Neuronal stem cell (in vitro differentiated cells): Measurements from ENCODE around the gene TM7SF2.

ENCODE experiments used
- DNase-seq: peaks from one replicate; pipeline ENCODE4 v3.0.0-alpha.2; 2013; ENCODE audit warnings: low spot score
- H2AFZ ChIP-seq: one replicate; pipeline ENCODE4 v1.6.1; 2013; ENCODE audit warnings: mild to moderate bottlenecking, low read length, inconsistent platforms
- H2AK5ac ChIP-seq: 2 replicates; pipeline ENCODE4 v1.6.1; 2013; ENCODE audit warnings: low read depth, mild to moderate bottlenecking, inconsistent platforms, low read length, moderate library complexity, mixed read lengths
- H2BK120ac ChIP-seq: 2 replicates; pipeline ENCODE4 v1.6.1; 2013; ENCODE audit warnings: low read depth, mild to moderate bottlenecking, inconsistent platforms, low read length, moderate library complexity, mixed read lengths
- H2BK12ac ChIP-seq: one replicate; pipeline ENCODE4 v1.6.1; 2013; ENCODE audit warnings: low read length, inconsistent platforms
- H2BK15ac ChIP-seq: 2 replicates; pipeline ENCODE4 v1.6.1; 2013; ENCODE audit warnings: mild to moderate bottlenecking, low read length, inconsistent platforms, mixed read lengths
- H2BK5ac ChIP-seq: one replicate; pipeline ENCODE4 v1.6.1; 2013; ENCODE audit warnings: inconsistent platforms, mild to moderate bottlenecking, low read length, moderate library complexity
- H3K14ac ChIP-seq: one replicate; pipeline ENCODE4 v1.6.1; 2013; ENCODE audit warnings: low read length, inconsistent platforms
- H3K18ac ChIP-seq: 2 replicates; pipeline ENCODE4 v1.6.1; 2013; ENCODE audit warnings: low read length, inconsistent platforms
- H3K23ac ChIP-seq: 2 replicates; pipeline ENCODE4 v1.6.1; 2013; ENCODE audit warnings: low read depth, mild to moderate bottlenecking, mixed read lengths, low read length, inconsistent platforms; ENCODE audit not compliant: poor library complexity
- H3K27ac ChIP-seq: replicated peaks from 3 replicates; pipeline ENCODE4 v1.5.1; 2013; ENCODE audit warnings: low read length, inconsistent platforms
- H3K27me3 ChIP-seq, 3 experiments: 2 replicates each; pipeline ENCODE4 v1.6.1; 2013; ENCODE audit warnings: low read length in 3 of 3, mild to moderate bottlenecking in 2 of 3, inconsistent platforms in 1 of 3, low read depth in 1 of 3, mixed read lengths in 1 of 3, moderate library complexity in 1 of 3; ENCODE audit not compliant: control insufficient read depth in 3 of 3, insufficient read depth in 3 of 3
- H3K36me3 ChIP-seq, 2 donors: replicated peaks in 1 of 2; 2 replicates each; pipeline ENCODE4 v1.6.1; 2013; ENCODE audit warnings: low read length in 2 of 2; ENCODE audit not compliant: control insufficient read depth in 2 of 2, insufficient read depth in 2 of 2
- H3K4ac ChIP-seq: 2 replicates; pipeline ENCODE4 v1.6.1; 2013; ENCODE audit warnings: inconsistent platforms, mild to moderate bottlenecking, low read length, moderate library complexity
- H3K4me1 ChIP-seq, 2 donors: 1 replicate in 1 of 2; 2 replicates in 1 of 2; pipeline ENCODE4 v1.6.1; 2013; ENCODE audit warnings: low read length in 2 of 2, low read depth in 1 of 2; ENCODE audit not compliant: control insufficient read depth in 2 of 2, insufficient read depth in 1 of 2
- H3K4me2 ChIP-seq: one replicate; pipeline ENCODE4 v1.6.1; 2013; ENCODE audit warnings: mild to moderate bottlenecking, low read length, inconsistent platforms; ENCODE audit not compliant: insufficient read depth, poor library complexity, severe bottlenecking
- H3K4me3 ChIP-seq, 2 donors: 2 replicates each; pipeline ENCODE4 v1.5.1; 2013; ENCODE audit warnings: low read length in 2 of 2, mild to moderate bottlenecking in 2 of 2, inconsistent platforms in 1 of 2, moderate library complexity in 1 of 2
- H3K79me1 ChIP-seq: one replicate; pipeline ENCODE4 v1.6.1; 2013; ENCODE audit warnings: low read depth, mild to moderate bottlenecking, inconsistent platforms, low read length, moderate library complexity
- H3K9ac ChIP-seq: one replicate; pipeline ENCODE4 v1.6.1; 2013; ENCODE audit warnings: mild to moderate bottlenecking, low read depth, low read length, inconsistent platforms; ENCODE audit not compliant: poor library complexity
- H3K9me3 ChIP-seq, 2 donors: replicated peaks in 1 of 2; 2 replicates each; pipeline versions ENCODE3 to v1.6.1; 2013; ENCODE audit warnings: low read length in 2 of 2, mild to moderate bottlenecking in 2 of 2, inconsistent platforms in 1 of 2, low read depth in 1 of 2, mixed read lengths in 1 of 2, moderate library complexity in 1 of 2; ENCODE audit not compliant: control insufficient read depth in 2 of 2, insufficient read depth in 1 of 2
- H4K8ac ChIP-seq: one replicate; pipeline ENCODE4 v1.6.1; 2013; ENCODE audit warnings: low read depth, mild to moderate bottlenecking, inconsistent platforms, low read length, moderate library complexity
- H4K91ac ChIP-seq: one replicate; pipeline ENCODE4 v1.6.1; 2013; ENCODE audit warnings: low read length, low read depth, mild to moderate bottlenecking, inconsistent platforms; ENCODE audit not compliant: poor library complexity
- WGBS, 2 donors: extraction: QIAGEN DNeasy Blood & Tissue Kit; methylation state at CpG; one replicate each; pipeline ENCODE4 v1.1.7; 2013; ENCODE audit warnings: missing lambda C conversion rate in 2 of 2, mixed read lengths in 1 of 2; ENCODE audit not compliant: insufficient read length in 2 of 2, insufficient replicate concordance in 1 of 2; ENCODE audit errors: extremely low coverage in 2 of 2; 5-methylcytosine and 5-hydroxymethylcytosine counted together

TM7SF2 gene

DNA sequence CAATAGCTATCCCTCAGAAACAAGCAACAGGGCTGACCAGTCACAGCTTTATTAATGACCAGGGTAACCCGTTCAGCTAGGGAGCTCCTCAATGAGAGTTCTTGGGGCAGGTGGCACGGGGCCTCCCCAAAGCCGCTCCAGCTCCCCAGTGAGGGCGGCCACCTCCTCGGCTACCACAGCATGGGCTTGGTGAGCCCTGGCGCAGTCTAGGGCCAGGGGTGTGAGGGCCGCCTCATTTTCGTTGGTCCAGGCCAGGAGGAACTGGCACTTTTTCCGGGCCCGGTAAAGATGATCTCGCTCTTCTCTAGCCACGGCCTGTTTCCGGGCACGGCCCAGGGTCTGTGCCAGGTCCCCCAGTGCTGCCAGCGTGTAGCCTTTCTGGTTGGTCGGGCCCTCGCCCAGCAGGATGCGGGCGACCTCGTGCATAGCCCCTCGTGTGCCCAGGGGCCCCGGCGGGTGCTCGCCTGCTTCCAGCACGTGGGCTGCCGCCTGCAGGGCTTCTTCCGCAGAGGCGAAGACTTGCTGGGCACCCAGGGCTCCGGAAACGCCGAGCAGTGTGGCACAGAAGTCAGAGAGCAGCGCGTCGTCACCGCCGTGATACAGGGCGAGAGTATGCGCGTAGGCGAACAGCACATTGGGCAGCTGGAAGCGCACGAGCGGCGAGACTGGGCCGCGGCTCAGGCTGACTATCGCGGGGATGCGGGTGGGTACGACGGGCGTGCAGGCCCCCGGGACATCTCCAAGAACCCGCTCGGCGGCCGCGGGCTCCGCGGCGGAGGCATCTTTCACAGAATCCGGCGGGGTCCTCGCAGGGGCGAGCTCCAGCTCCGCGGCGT is 4.9 kb downstream of the TM7SF2 start:
- Histone ChIP-seq H4K8ac (no peak overlapping the region), H2BK5ac (peak overlapping the region; percentile 29), H2AFZ (peak overlapping the region; percentile 80), H3K27ac (no peak overlapping the region), H3K4me3 (peak overlapping the region; percentile 97 to 98), H3K9ac (peak overlapping the region; percentile 96), H3K9me3 (no peaks in the 10 kb centered on the region), H2BK12ac (no peak overlapping the region), H2BK120ac (no peak overlapping the region), H3K18ac (peak overlapping the region; percentile 96), H3K4ac (no peak overlapping the region), H3K14ac (peak overlapping the region; percentile 77), H3K79me1 (peaks cover 18% of the 10 kb centered on the region), H3K4me1 (peaks cover 8 to 17% of the 10 kb centered on the region in 2 donors), H3K27me3 (no peaks in the 10 kb centered on the region), H2BK15ac (no peak overlapping the region), H2AK5ac (peak overlapping the region; percentile 81), H4K91ac (peak overlapping the region; percentile 77), H3K23ac (peak overlapping the region; percentile 97), H3K36me3 (peaks cover 19 to 70% of the 10 kb centered on the region in 2 donors), H3K4me2 (peak overlapping the region; percentile 95)
- no CpG with 5 or more reads among the region's 68 CpGs for WGBS, 2 donors
- DNase-seq: no peak

DNA sequence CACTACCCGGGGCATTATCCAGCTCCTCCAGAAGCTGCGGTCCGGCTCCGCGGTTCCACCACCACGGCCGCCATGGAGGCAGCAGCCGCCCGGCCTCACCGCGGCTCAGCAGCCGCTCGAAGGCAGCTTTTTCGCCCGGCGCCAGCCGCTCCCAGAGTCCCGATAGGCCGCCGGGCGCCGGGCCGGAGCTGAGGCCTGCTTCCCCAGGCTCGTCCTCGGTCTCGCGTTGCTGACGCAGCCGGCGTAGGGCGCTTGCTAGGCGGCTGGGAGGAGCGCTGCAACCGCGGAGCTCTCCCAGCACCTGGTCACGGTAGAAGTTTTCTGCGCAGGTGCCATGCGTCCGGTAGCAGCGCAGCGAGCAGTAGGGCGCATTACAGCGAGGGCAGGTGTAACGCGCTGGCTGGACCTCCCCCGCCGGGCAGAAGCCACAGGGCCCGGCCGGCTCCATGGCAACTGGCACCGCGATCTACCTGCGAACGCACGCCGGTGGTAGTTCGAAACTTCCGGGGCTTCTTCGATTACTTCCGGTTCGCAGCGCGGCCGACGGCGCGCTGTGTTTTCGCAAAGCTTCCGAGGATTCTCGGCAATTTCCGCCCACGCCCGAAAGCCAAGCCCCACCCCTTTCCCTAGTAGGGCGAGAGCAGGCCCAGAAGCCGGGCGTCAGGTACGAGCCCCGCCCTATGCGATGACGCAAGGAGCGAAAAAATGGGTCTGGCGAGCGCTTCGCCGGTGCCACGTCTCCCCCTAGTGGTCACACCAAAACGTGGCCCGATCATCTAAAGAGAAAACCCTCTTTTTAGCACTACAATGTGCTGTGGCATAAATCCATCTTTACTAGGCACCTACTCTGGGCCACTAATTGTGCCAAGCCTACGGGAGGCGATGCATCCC is 5.8 kb downstream of the TM7SF2 start, which contains the start of gene ZNHIT2:
TSS of gene ZNHIT2 (minus strand) at position 496 of the 891 bp plus-strand sequence. CDS start at position 448, 48 bp downstream.
- Histone ChIP-seq H3K36me3 (peaks cover 19 to 70% of the 10 kb centered on the region in 2 donors), H3K4me2 (peak within 1 kb of the TSS; percentile 95), H3K79me1 (peaks cover 18% of the 10 kb centered on the region), H4K91ac (peak within 1 kb of the TSS; percentile 77), H2AK5ac (peak within 1 kb of the TSS; percentile 81), H3K4me3 (peak within 1 kb of the TSS; percentile 97 to 98), H3K9me3 (no peaks in the 10 kb centered on the region), H2BK12ac (no peak within 1 kb of the TSS), H3K4me1 (peaks cover 8 to 17% of the 10 kb centered on the region in 2 donors), H3K27ac (peak within 1 kb of the TSS; percentile 79), H2BK15ac (peak within 1 kb of the TSS; percentile 65), H3K9ac (peak within 1 kb of the TSS; percentile 96), H2AFZ (peak within 1 kb of the TSS; percentile 80), H3K14ac (peak within 1 kb of the TSS; percentile 77), H2BK120ac (no peak within 1 kb of the TSS), H3K4ac (no peak within 1 kb of the TSS), H4K8ac (no peak within 1 kb of the TSS), H3K23ac (peak within 1 kb of the TSS; percentile 97), H3K27me3 (no peaks in the 10 kb centered on the region), H3K18ac (peak within 1 kb of the TSS; percentile 96), H2BK5ac (peak within 1 kb of the TSS; percentile 29)
- peak; percentile 99 for DNase-seq
- no CpG with 5 or more reads among the region's 89 CpGs for WGBS, 2 donors

GRCh38 chr11:65118097-65118837 is 6.6 kb downstream of the TM7SF2 start:
- Histone ChIP-seq H2BK5ac (no peak overlapping the region), H2AFZ (no peak overlapping the region), H3K9me3 (no peaks in the 10 kb centered on the region), H3K36me3 (peaks cover 19 to 67% of the 10 kb centered on the region in 2 donors), H3K4me2 (no peak overlapping the region), H3K14ac (no peak overlapping the region), H3K79me1 (peaks cover 12% of the 10 kb centered on the region), H2AK5ac (no peak overlapping the region), H2BK12ac (no peak overlapping the region), H3K27ac (no peak overlapping the region), H3K4me1 (peaks cover 6 to 17% of the 10 kb centered on the region in 2 donors), H4K8ac (no peak overlapping the region), H3K23ac (no peak overlapping the region), H3K4me3 (no peak overlapping the region), H2BK120ac (no peak overlapping the region), H4K91ac (no peak overlapping the region), H3K9ac (no peak overlapping the region), H3K27me3 (no peaks in the 10 kb centered on the region), H3K4ac (no peak overlapping the region), H3K18ac (no peak overlapping the region), H2BK15ac (no peak overlapping the region)
- no peak for DNase-seq
- no CpG with 5 or more reads among the region's 18 CpGs for WGBS, 2 donors
